RWPE2 (cell line): Measurements from ENCODE around the gene SLC45A1.
"Not testable (repeated sequence)": the region's sequence is repeated elsewhere in the genome, so short reads cannot be mapped to it uniquely, and the experiment has no call there.

ENCODE experiments used
- ATAC-seq: fragments of 200-7000 bp; cut with Tn5 transposase; 3 replicates; pipeline ENCODE4 v1.9.1; 2021; ENCODE audit warnings: low read depth
- DNase-seq: peaks from one replicate; pipeline ENCODE4 v3.0.0-alpha.2; 2020; ENCODE audit warnings: low spot score
- H3K27ac ChIP-seq: fragments of 450-650 bp; 2 replicates; pipeline ENCODE4 v1.5.1; 2017; ENCODE audit warnings: mild to moderate bottlenecking; ENCODE audit not compliant: poor library complexity, severe bottlenecking
- H3K27me3 ChIP-seq: fragments of 250-450 bp; sonication (Bioruptor Pico); 2 replicates; pipeline ENCODE4 v1.5.1; 2021; ENCODE audit warnings: mild to moderate bottlenecking, moderate library complexity; ENCODE audit not compliant: insufficient read depth, poor library complexity, severe bottlenecking
- H3K36me3 ChIP-seq: fragments of 250-450 bp; sonication (Bioruptor Pico); 2 replicates; pipeline ENCODE4 v1.5.1; 2020; ENCODE audit warnings: low read depth, mild to moderate bottlenecking, moderate library complexity
- H3K4me1 ChIP-seq: fragments of 250-450 bp; sonication (Bioruptor Pico); 2 replicates; pipeline ENCODE4 v1.5.1; 2021; ENCODE audit warnings: mild to moderate bottlenecking, moderate library complexity; ENCODE audit not compliant: insufficient read depth, poor library complexity, severe bottlenecking
- H3K4me3 ChIP-seq: fragments of 250-450 bp; sonication (Bioruptor Pico); 2 replicates; pipeline ENCODE4 v1.5.1; 2021; ENCODE audit warnings: mild to moderate bottlenecking, moderate library complexity; ENCODE audit not compliant: severe bottlenecking
- H3K9me3 ChIP-seq: fragments of 250-450 bp; sonication (Bioruptor Pico); 2 replicates; pipeline ENCODE4 v1.5.1; 2021; ENCODE audit warnings: mild to moderate bottlenecking, moderate library complexity; ENCODE audit not compliant: severe bottlenecking
- CTCF ChIP-seq: fragments of 450-650 bp; IDR thresholded peaks from one replicate; pipeline ENCODE4 v1.5.1; 2017; ENCODE audit warnings: mild to moderate bottlenecking, moderate library complexity; ENCODE audit not compliant: poor library complexity, severe bottlenecking

SLC45A1 gene

GRCh38 chr1:8317647-8318381 lies at the start of gene SLC45A1:
TSS of gene SLC45A1 (plus strand) at chr1:8318114. CDS start at chr1:8324330, 6,216 bp downstream.
- DNase-seq = no peak
- Histone ChIP-seq H3K4me3 (peak within 1 kb of the TSS; percentile 32), H3K27ac (no peak within 1 kb of the TSS), H3K9me3 (no peaks in the 10 kb centered on the region), H3K36me3 (no peaks in the 10 kb centered on the region), H3K4me1 (no peaks in the 10 kb centered on the region), H3K27me3 (no peaks in the 10 kb centered on the region)
- ATAC-seq = peak; percentile 64
- no peak for TF ChIP-seq CTCF

GRCh38 chr1:8273036-8273435 lies 44.9 kb upstream of the SLC45A1 start:
- Histone ChIP-seq H3K27ac (no peak overlapping the region), H3K9me3 (no peaks in the 10 kb centered on the region), H3K4me3 (no peak overlapping the region), H3K4me1 (no peaks in the 10 kb centered on the region), H3K27me3 (no peaks in the 10 kb centered on the region), H3K36me3 (no peaks in the 10 kb centered on the region)
- no peak for TF ChIP-seq CTCF
- no peak for ATAC-seq
- no peak for DNase-seq

GRCh38 chr1:8274352-8274751 lies 43.6 kb upstream of the SLC45A1 start:
- TF ChIP-seq CTCF = no peak
- Histone ChIP-seq H3K36me3 (no peaks in the 10 kb centered on the region), H3K27me3 (no peaks in the 10 kb centered on the region), H3K4me1 (no peaks in the 10 kb centered on the region), H3K4me3 (no peak overlapping the region), H3K9me3 (no peaks in the 10 kb centered on the region), H3K27ac (no peak overlapping the region)
- ATAC-seq (no peak), DNase-seq (no peak)

- peak; percentile 67 for ATAC-seq
- no peaks in the 10 kb centered on the region for H3K36me3 ChIP-seq
- H3K27me3 ChIP-seq = no peaks in the 10 kb centered on the region
- DNase-seq = no peak
- no peak overlapping the region for H3K4me3 ChIP-seq
- TF ChIP-seq CTCF = no peak
- no peaks in the 10 kb centered on the region for H3K9me3 ChIP-seq
- H3K4me1 ChIP-seq = no peaks in the 10 kb centered on the region
- no peak overlapping the region for H3K27ac ChIP-seq
Measured at GRCh38 chr1:8276173-8276914, 41.6 kb upstream of the SLC45A1 start.

GRCh38 chr1:8276932-8277331 lies 41.0 kb upstream of the SLC45A1 start:
- Histone ChIP-seq H3K4me1 (no peaks in the 10 kb centered on the region), H3K4me3 (no peak overlapping the region), H3K27me3 (no peaks in the 10 kb centered on the region), H3K9me3 (no peaks in the 10 kb centered on the region), H3K27ac (no peak overlapping the region), H3K36me3 (no peaks in the 10 kb centered on the region)
- DNase-seq (no peak), ATAC-seq (no peak)
- TF ChIP-seq CTCF = no peak

- not testable (repeated sequence) for H3K4me1 ChIP-seq, H3K27me3 ChIP-seq, ATAC-seq, H3K36me3 ChIP-seq, H3K4me3 ChIP-seq, DNase-seq, H3K9me3 ChIP-seq, H3K27ac ChIP-seq
Measured at GRCh38 chr1:8278677-8279076, 39.2 kb upstream of the SLC45A1 start.
